Activated T-cell treated with anti-CD3 and anti-CD28 coated beads, Interleukin-2, amount 50 U/mL, for 72 hours (primary cell): Measurements from ENCODE around the gene CASP9. TPM values are rescaled to one million over a fixed set of nuclear protein-coding genes. Genes with fewer than 3 reads are reported as not detected.
A peak's percentile ranks its signal among the peaks of the same experiment; 100 is the strongest.

Experiments used
- ATAC-seq, 2 donors: fragments of 150-1000 bp; cut with Tn5 transposase; replicated peaks in 1 of 2; 2 replicates each; pipeline ENCODE4 v1.10.0; 2021; ENCODE audit warnings: moderate library complexity in 2 of 2, mild to moderate bottlenecking in 1 of 2
- DNase-seq, 2 donors: peaks; one replicate each; pipeline ENCODE4 v3.0.0; 2021 to 2022; ENCODE audit warnings: mixed read lengths in 1 of 2
- H3K27ac Mint-ChIP-seq: one replicate; pipeline ENCODE4 v1.8.0; 2022; ENCODE audit warnings: mild to moderate bottlenecking, moderate library complexity, mixed read lengths
- H3K27me3 Mint-ChIP-seq: one replicate; pipeline ENCODE4 v1.8.0; 2022; ENCODE audit warnings: low read depth, mixed read lengths
- H3K36me3 Mint-ChIP-seq, 2 donors: one replicate each; pipeline ENCODE4 v1.8.0; 2022; ENCODE audit warnings: mixed read lengths in 2 of 2, mild to moderate bottlenecking in 1 of 2; ENCODE audit not compliant: insufficient read depth in 2 of 2
- H3K4me1 Mint-ChIP-seq: one replicate; pipeline ENCODE4 v1.8.0; 2022; ENCODE audit warnings: low read depth, mixed read lengths
- H3K4me3 Mint-ChIP-seq, 2 donors: one replicate each; pipeline ENCODE4 v1.8.0; 2022; ENCODE audit warnings: mild to moderate bottlenecking in 2 of 2, mixed read lengths in 2 of 2, moderate library complexity in 2 of 2
- H3K9me3 Mint-ChIP-seq, 2 donors: one replicate each; pipeline ENCODE4 v1.8.0; 2022; ENCODE audit warnings: mixed read lengths in 2 of 2
- total RNA-seq, 2 donors: library from RNA; stranded (reverse); gene quantifications; one replicate each; pipeline ENCODE4 v1.2.3, GENCODE V29; 2022

The CASP9 gene
- total RNA-seq, 2 donors from 2014 or later, result 13.4 to 16.3 TPM

GRCh38 chr1:15542388-15543250 is 18.6 kb upstream of the CASP9 start:
- no peak overlapping the region for H3K27ac Mint-ChIP-seq
- peaks cover 3% of the 10 kb centered on the region in 2 donors for H3K36me3 Mint-ChIP-seq
- H3K9me3 Mint-ChIP-seq, result no peaks in the 10 kb centered on the region

GRCh38 chr1:15541231-15541792 is 17.3 kb upstream of the CASP9 start:
- Mint-ChIP-seq H3K9me3 (no peaks in the 10 kb centered on the region), H3K27me3 (no peaks in the 10 kb centered on the region), H3K27ac (no peak overlapping the region), H3K4me3 (no peak overlapping the region), H3K36me3 (peaks cover 2 to 5% of the 10 kb centered on the region in 2 donors), H3K4me1 (no peaks in the 10 kb centered on the region)
- DNase-seq (no peak), ATAC-seq (no peak)

More at GRCh38 chr1:15542388-15543250, 18.6 kb upstream of the CASP9 start:
- Mint-ChIP-seq H3K27me3 (no peaks in the 10 kb centered on the region), H3K4me1 (no peaks in the 10 kb centered on the region), H3K4me3 (no peak overlapping the region)
- DNase-seq (no peak), ATAC-seq (no peak)

GRCh38 chr1:15540186-15540585 is 16.2 kb upstream of the CASP9 start:
- H3K27me3 Mint-ChIP-seq, result no peaks in the 10 kb centered on the region
- no peaks in the 10 kb centered on the region for H3K4me1 Mint-ChIP-seq
- H3K9me3 Mint-ChIP-seq, result no peaks in the 10 kb centered on the region
- H3K4me3 Mint-ChIP-seq, result no peak overlapping the region
- no peak overlapping the region for H3K27ac Mint-ChIP-seq
- ATAC-seq (no peak), DNase-seq (no peak)
- H3K36me3 Mint-ChIP-seq, result peaks cover 2 to 9% of the 10 kb centered on the region in 2 donors

- peaks cover 2 to 9% of the 10 kb centered on the region in 2 donors for H3K36me3 Mint-ChIP-seq
- H3K4me1 Mint-ChIP-seq, result no peaks in the 10 kb centered on the region
- DNase-seq (no peak), ATAC-seq (no peak)
- H3K27ac Mint-ChIP-seq, result no peak overlapping the region
- no peak overlapping the region for H3K4me3 Mint-ChIP-seq
- H3K27me3 Mint-ChIP-seq, result no peaks in the 10 kb centered on the region
- H3K9me3 Mint-ChIP-seq, result no peaks in the 10 kb centered on the region
These were observed 14.8 kb upstream of the CASP9 start for GRCh38 chr1:15538771-15539170.

GRCh38 chr1:15531682-15532081 is 7.7 kb upstream of the CASP9 start:
- peaks cover 38% of the 10 kb centered on the region for H3K4me1 Mint-ChIP-seq
- peaks cover 0 to 7% of the 10 kb centered on the region in 2 donors for H3K36me3 Mint-ChIP-seq
- H3K27me3 Mint-ChIP-seq, result no peaks in the 10 kb centered on the region
- ATAC-seq (no peak), DNase-seq (no peak)
- peak overlapping the region in 1 of 2 donors; percentile 54 for H3K4me3 Mint-ChIP-seq
- peak overlapping the region; percentile 44 for H3K27ac Mint-ChIP-seq
- no peaks in the 10 kb centered on the region for H3K9me3 Mint-ChIP-seq

GRCh38 chr1:15531003-15531402 is 7.0 kb upstream of the CASP9 start:
- H3K36me3 Mint-ChIP-seq, result peaks cover 0 to 2% of the 10 kb centered on the region in 2 donors

GRCh38 chr1:15526490-15527339 is 2.7 kb upstream of the CASP9 start, which contains the start of gene DNAJC16:
Gene DNAJC16, plus strand, starts transcription at chr1:15526848. Its CDS starts 2,258 bp downstream, at chr1:15529106.
- no peaks in the 10 kb centered on the region for H3K27me3 Mint-ChIP-seq
- no peaks in the 10 kb centered on the region for H3K36me3 Mint-ChIP-seq
- H3K4me3 Mint-ChIP-seq, result peak within 1 kb of the TSS; percentile 88 to 93
- peak; percentile 97 to 99 for DNase-seq
- no peaks in the 10 kb centered on the region for H3K9me3 Mint-ChIP-seq
- peak within 1 kb of the TSS; percentile 93 for H3K27ac Mint-ChIP-seq
- ATAC-seq, result peak; percentile 61 to 73
- peaks cover 57% of the 10 kb centered on the region for H3K4me1 Mint-ChIP-seq

More at GRCh38 chr1:15531003-15531402, 7.0 kb upstream of the CASP9 start:
- H3K4me3 Mint-ChIP-seq, result no peak overlapping the region
- H3K9me3 Mint-ChIP-seq, result no peaks in the 10 kb centered on the region
- DNase-seq (no peak), ATAC-seq (no peak)
- H3K27ac Mint-ChIP-seq, result no peak overlapping the region
- H3K4me1 Mint-ChIP-seq, result peaks cover 44% of the 10 kb centered on the region
- H3K27me3 Mint-ChIP-seq, result no peaks in the 10 kb centered on the region

- H3K4me1 Mint-ChIP-seq, result peaks cover 59% of the 10 kb centered on the region
These were observed 2.0 kb upstream of the CASP9 start for GRCh38 chr1:15526021-15526489.

GRCh38 chr1:15525050-15526020 is 1.3 kb upstream of the CASP9 start:
- peak overlapping the region; percentile 88 to 93 for H3K4me3 Mint-ChIP-seq
- ATAC-seq (peak; percentile 62 to 65), DNase-seq (peak in 1 of 2 donors; percentile 100)
- no peaks in the 10 kb centered on the region for H3K36me3 Mint-ChIP-seq
- H3K4me1 Mint-ChIP-seq, result peaks cover 54% of the 10 kb centered on the region
- peak overlapping the region; percentile 93 for H3K27ac Mint-ChIP-seq
- H3K9me3 Mint-ChIP-seq, result no peaks in the 10 kb centered on the region
- H3K27me3 Mint-ChIP-seq, result no peaks in the 10 kb centered on the region

More at GRCh38 chr1:15526021-15526489, 2.0 kb upstream of the CASP9 start:
- peak in 1 of 2 donors; percentile 19 for DNase-seq
- Mint-ChIP-seq H3K27ac (peak overlapping the region; percentile 93), H3K27me3 (no peaks in the 10 kb centered on the region), H3K9me3 (no peaks in the 10 kb centered on the region), H3K4me3 (peak overlapping the region; percentile 88 to 93), H3K36me3 (no peaks in the 10 kb centered on the region)
- no peak for ATAC-seq

- H3K4me1 Mint-ChIP-seq, result peaks cover 54% of the 10 kb centered on the region
- ATAC-seq (peak; percentile 55 to 69), DNase-seq (peak; percentile 100)
- H3K4me3 Mint-ChIP-seq, result peak overlapping the region; percentile 88 to 93
- no peaks in the 10 kb centered on the region for H3K27me3 Mint-ChIP-seq
- H3K9me3 Mint-ChIP-seq, result no peaks in the 10 kb centered on the region
- H3K36me3 Mint-ChIP-seq, result no peaks in the 10 kb centered on the region
- peak overlapping the region; percentile 93 for H3K27ac Mint-ChIP-seq
These were observed 451 bp upstream of the CASP9 start for GRCh38 chr1:15524283-15525049.
